Measurements from ENCODE around the gene GAS5. TPM values are rescaled to one million over a fixed set of nuclear protein-coding genes. Genes with fewer than 3 reads are reported as not detected.

GAS5 gene
- total and polyA plus RNA-seq, 4 experiments from 2014 or later = 312 to 709 (median 535) TPM

DNA sequence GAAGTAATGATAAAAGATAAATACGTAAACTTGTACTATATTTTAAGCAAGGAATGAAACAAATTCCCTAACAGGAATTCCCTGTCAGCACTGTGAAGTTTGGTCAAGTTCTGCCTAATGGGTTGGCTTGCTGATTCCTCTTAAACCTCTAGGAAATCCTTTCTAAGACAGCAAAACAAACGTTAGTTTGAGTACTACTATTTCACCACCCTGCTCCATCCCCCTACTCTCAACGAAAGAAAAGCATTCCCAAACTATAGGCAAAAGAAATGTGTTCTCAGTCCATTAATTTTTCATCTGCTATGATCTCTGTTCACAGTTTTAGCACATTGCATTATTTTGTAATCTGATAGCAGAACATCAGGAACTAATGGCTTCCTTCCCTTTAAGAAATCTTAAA is 33.2 kb upstream of the GAS5 start:
- H3K36me3 ChIP-seq (ENCODE audit: insufficient read depth, low read length) = no peaks in the 10 kb centered on the region
- H3K9me3 ChIP-seq (ENCODE audit: control insufficient read depth in 1 of 2, low read length in 2 of 2) = no peaks in the 10 kb centered on the region
- Mint-ChIP-seq H3K36me3 (peaks cover 9 to 23% of the 10 kb centered on the region in 2 donors), H3K4me3 (no peak overlapping the region), H3K27ac (no peak overlapping the region), H3K4me1 (peaks cover 6 to 25% (median 15%) of the 10 kb centered on the region in 4 donors), H3K9me3 (no peaks in the 10 kb centered on the region), H3K27me3 (no peaks in the 10 kb centered on the region)
- H3K27ac ChIP-seq (ENCODE audit: low read depth, low read length) = no peak overlapping the region
- no peak for DNase-seq
- intact Hi-C loops (cut with micrococcal nuclease) = no loop called here
- H3K4me1 ChIP-seq (ENCODE audit: insufficient read depth, low read length) = no peaks in the 10 kb centered on the region
- H3K27me3 ChIP-seq (ENCODE audit: insufficient read depth, low read length) = no peaks in the 10 kb centered on the region
- H3K4me3 ChIP-seq (ENCODE audit: low read length in 2 of 2) = no peak overlapping the region
- ChIA-PET CTCF (ENCODE audit: partially characterized antibody) (no interaction called here), POLR2A (ENCODE audit: partially characterized antibody) (no interaction called here)

DNA sequence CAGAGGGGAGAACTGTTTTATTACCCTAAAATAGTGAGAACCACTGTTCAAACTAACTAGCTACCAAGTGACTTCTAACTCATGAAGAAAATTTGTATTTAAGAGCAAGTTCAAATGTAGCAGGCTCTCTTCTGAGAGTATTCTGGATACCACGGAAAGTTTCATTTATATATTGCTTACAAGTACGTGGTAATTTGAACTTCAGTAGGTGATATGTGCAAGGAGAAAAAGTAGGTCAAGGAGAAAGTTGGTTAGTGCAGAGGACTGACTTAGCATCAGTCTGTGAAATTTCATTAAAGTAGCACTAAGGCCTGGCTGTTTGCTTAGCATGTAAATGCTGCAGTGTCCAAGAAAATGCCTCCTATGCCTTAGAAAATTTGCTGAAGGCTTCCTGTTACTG is 32.6 kb upstream of the GAS5 start:
- H3K36me3 ChIP-seq (ENCODE audit: insufficient read depth, low read length) = no peaks in the 10 kb centered on the region
- no peak overlapping the region for H3K4me3 ChIP-seq (ENCODE audit: low read length in 2 of 2)
- no peak overlapping the region for H3K27ac ChIP-seq (ENCODE audit: low read depth, low read length)
- H3K9me3 ChIP-seq (ENCODE audit: control insufficient read depth in 1 of 2, low read length in 2 of 2) = no peaks in the 10 kb centered on the region
- intact Hi-C loops (cut with micrococcal nuclease) = no loop called here
- Mint-ChIP-seq H3K27me3 (no peaks in the 10 kb centered on the region), H3K4me1 (peaks cover 6 to 25% (median 15%) of the 10 kb centered on the region in 4 donors), H3K9me3 (no peaks in the 10 kb centered on the region), H3K36me3 (peaks cover 8 to 19% of the 10 kb centered on the region in 2 donors), H3K4me3 (no peak overlapping the region), H3K27ac (no peak overlapping the region)
- no peak for DNase-seq
- ChIA-PET POLR2A (ENCODE audit: partially characterized antibody) (no interaction called here), CTCF (ENCODE audit: partially characterized antibody) (no interaction called here)
- H3K27me3 ChIP-seq (ENCODE audit: insufficient read depth, low read length) = no peaks in the 10 kb centered on the region
- no peaks in the 10 kb centered on the region for H3K4me1 ChIP-seq (ENCODE audit: insufficient read depth, low read length)

GRCh38 chr1:173894189-173894588 is 26.4 kb upstream of the GAS5 start:
- no peak overlapping the region for H3K4me3 Mint-ChIP-seq
- peaks cover 5 to 10% (median 7%) of the 10 kb centered on the region in 4 donors for H3K4me1 Mint-ChIP-seq
- H3K36me3 ChIP-seq (ENCODE audit: insufficient read depth, low read length) = no peaks in the 10 kb centered on the region
- CTCF ChIA-PET (ENCODE audit: partially characterized antibody) = no interaction called here
- H3K9me3 Mint-ChIP-seq = no peaks in the 10 kb centered on the region
- no peak for DNase-seq
- no peak overlapping the region for H3K27ac ChIP-seq (ENCODE audit: low read depth, low read length)
- H3K27me3 Mint-ChIP-seq = no peaks in the 10 kb centered on the region
- H3K27me3 ChIP-seq (ENCODE audit: insufficient read depth, low read length) = no peaks in the 10 kb centered on the region
- H3K27ac Mint-ChIP-seq = no peak overlapping the region
- H3K9me3 ChIP-seq (ENCODE audit: control insufficient read depth in 1 of 2, low read length in 2 of 2) = no peaks in the 10 kb centered on the region
- H3K4me3 ChIP-seq (ENCODE audit: low read length in 2 of 2) = no peak overlapping the region
- no peaks in the 10 kb centered on the region for H3K4me1 ChIP-seq (ENCODE audit: insufficient read depth, low read length)
- peaks cover 40 to 48% of the 10 kb centered on the region in 2 donors for H3K36me3 Mint-ChIP-seq
- POLR2A ChIA-PET (ENCODE audit: partially characterized antibody) = interaction anchor here (0.6 kb wide), 1 partner anchor 82 kb away, joined by 4 read pairs; no protein-coding TSS in a partner anchor
- intact Hi-C loops (cut with micrococcal nuclease) = no loop called here

- H3K36me3 Mint-ChIP-seq = peaks cover 41 to 49% of the 10 kb centered on the region in 2 donors
- intact Hi-C loops (cut with micrococcal nuclease) = no loop called here
- Histone ChIP-seq H3K4me1 (ENCODE audit: insufficient read depth, low read length) (no peaks in the 10 kb centered on the region), H3K27me3 (ENCODE audit: insufficient read depth, low read length) (no peaks in the 10 kb centered on the region), H3K36me3 (ENCODE audit: insufficient read depth, low read length) (no peaks in the 10 kb centered on the region), H3K9me3 (ENCODE audit: control insufficient read depth in 1 of 2, low read length in 2 of 2) (no peaks in the 10 kb centered on the region), H3K27ac (ENCODE audit: low read depth, low read length) (no peak overlapping the region), H3K4me3 (ENCODE audit: low read length in 2 of 2) (no peak overlapping the region)
- H3K27me3 Mint-ChIP-seq = no peaks in the 10 kb centered on the region
- ChIA-PET CTCF (ENCODE audit: partially characterized antibody) (no interaction called here), POLR2A (ENCODE audit: partially characterized antibody) (no interaction called here)
- H3K27ac Mint-ChIP-seq = no peak overlapping the region
- H3K4me3 Mint-ChIP-seq = no peak overlapping the region
- no peaks in the 10 kb centered on the region for H3K9me3 Mint-ChIP-seq
- peaks cover 1 to 6% (median 4%) of the 10 kb centered on the region in 4 donors for H3K4me1 Mint-ChIP-seq
- DNase-seq = no peak
Observed at GRCh38 chr1:173893611-173894010, 25.8 kb upstream of the GAS5 start.

- Mint-ChIP-seq H3K27me3 (no peaks in the 10 kb centered on the region), H3K36me3 (peaks cover 65 to 76% of the 10 kb centered on the region in 2 donors), H3K4me1 (peaks cover 9 to 20% (median 15%) of the 10 kb centered on the region in 4 donors), H3K4me3 (no peak overlapping the region), H3K9me3 (no peaks in the 10 kb centered on the region), H3K27ac (peak overlapping the region in 1 of 7 donors; percentile 14)
- no peaks in the 10 kb centered on the region for H3K9me3 ChIP-seq (ENCODE audit: control insufficient read depth in 1 of 2, low read length in 2 of 2)
- H3K4me3 ChIP-seq (ENCODE audit: low read length in 2 of 2) = no peak overlapping the region
- H3K27ac ChIP-seq (ENCODE audit: low read depth, low read length) = no peak overlapping the region
- H3K27me3 ChIP-seq (ENCODE audit: insufficient read depth, low read length) = no peaks in the 10 kb centered on the region
- CTCF ChIA-PET (ENCODE audit: partially characterized antibody) = interaction anchor here (1.0 kb wide), 1 partner anchor 22 kb away, joined by 4 read pairs; the partner anchor contains the start of genes GAS5 and ZBTB37
- POLR2A ChIA-PET (ENCODE audit: partially characterized antibody) = interaction anchor here (1.3 kb wide), 1 partner anchor 20 kb away, joined by 3 read pairs; no protein-coding TSS in a partner anchor
- intact Hi-C loops (cut with micrococcal nuclease) = no loop called here
- no peaks in the 10 kb centered on the region for H3K4me1 ChIP-seq (ENCODE audit: insufficient read depth, low read length)
- H3K36me3 ChIP-seq (ENCODE audit: insufficient read depth, low read length) = peaks cover 16% of the 10 kb centered on the region
- DNase-seq = no peak
Observed at GRCh38 chr1:173889885-173890284, 22.1 kb upstream of the GAS5 start.

GRCh38 chr1:173888749-173889148 is 21.0 kb upstream of the GAS5 start:
- Histone ChIP-seq H3K4me3 (ENCODE audit: low read length in 2 of 2) (no peak overlapping the region), H3K4me1 (ENCODE audit: insufficient read depth, low read length) (no peaks in the 10 kb centered on the region), H3K27me3 (ENCODE audit: insufficient read depth, low read length) (no peaks in the 10 kb centered on the region), H3K36me3 (ENCODE audit: insufficient read depth, low read length) (peaks cover 16% of the 10 kb centered on the region), H3K9me3 (ENCODE audit: control insufficient read depth in 1 of 2, low read length in 2 of 2) (no peaks in the 10 kb centered on the region), H3K27ac (ENCODE audit: low read depth, low read length) (no peak overlapping the region)
- intact Hi-C loops (cut with micrococcal nuclease) = no loop called here
- ChIA-PET CTCF (ENCODE audit: partially characterized antibody) (no interaction called here), POLR2A (ENCODE audit: partially characterized antibody) (no interaction called here)
- no peaks in the 10 kb centered on the region for H3K9me3 Mint-ChIP-seq
- H3K27me3 Mint-ChIP-seq = no peaks in the 10 kb centered on the region
- no peak for DNase-seq
- H3K36me3 Mint-ChIP-seq = peaks cover 63 to 67% of the 10 kb centered on the region in 2 donors
- no peak overlapping the region for H3K4me3 Mint-ChIP-seq
- H3K4me1 Mint-ChIP-seq = peaks cover 7 to 20% (median 14%) of the 10 kb centered on the region in 4 donors
- H3K27ac Mint-ChIP-seq = no peak overlapping the region

GRCh38 chr1:173887627-173888026 is 19.8 kb upstream of the GAS5 start:
- no peak overlapping the region for H3K27ac Mint-ChIP-seq
- H3K9me3 ChIP-seq (ENCODE audit: control insufficient read depth in 1 of 2, low read length in 2 of 2) = no peaks in the 10 kb centered on the region
- H3K9me3 Mint-ChIP-seq = no peaks in the 10 kb centered on the region
- H3K4me3 ChIP-seq (ENCODE audit: low read length in 2 of 2) = no peak overlapping the region
- H3K27me3 ChIP-seq (ENCODE audit: insufficient read depth, low read length) = no peaks in the 10 kb centered on the region
- no peak overlapping the region for H3K27ac ChIP-seq (ENCODE audit: low read depth, low read length)
- intact Hi-C loops (cut with micrococcal nuclease) = no loop called here
- no peaks in the 10 kb centered on the region for H3K4me1 ChIP-seq (ENCODE audit: insufficient read depth, low read length)
- CTCF ChIA-PET (ENCODE audit: partially characterized antibody) = no interaction called here
- no peak for DNase-seq
- POLR2A ChIA-PET (ENCODE audit: partially characterized antibody) = interaction anchor here (0.6 to 0.9 kb wide), 2 partner anchors 19 to 128 kb away, joined by 3 to 4 read pairs; partner anchors contain the start of gene ZBTB37
- peaks cover 16% of the 10 kb centered on the region for H3K36me3 ChIP-seq (ENCODE audit: insufficient read depth, low read length)
- no peaks in the 10 kb centered on the region for H3K27me3 Mint-ChIP-seq
- H3K4me1 Mint-ChIP-seq = peaks cover 7 to 20% (median 14%) of the 10 kb centered on the region in 4 donors
- peaks cover 57 to 64% of the 10 kb centered on the region in 2 donors for H3K36me3 Mint-ChIP-seq
- no peak overlapping the region for H3K4me3 Mint-ChIP-seq

Measured in CD4-positive, alpha-beta memory T cell (primary cell).